Measurements from ENCODE around the gene ZNF775.

DNA sequence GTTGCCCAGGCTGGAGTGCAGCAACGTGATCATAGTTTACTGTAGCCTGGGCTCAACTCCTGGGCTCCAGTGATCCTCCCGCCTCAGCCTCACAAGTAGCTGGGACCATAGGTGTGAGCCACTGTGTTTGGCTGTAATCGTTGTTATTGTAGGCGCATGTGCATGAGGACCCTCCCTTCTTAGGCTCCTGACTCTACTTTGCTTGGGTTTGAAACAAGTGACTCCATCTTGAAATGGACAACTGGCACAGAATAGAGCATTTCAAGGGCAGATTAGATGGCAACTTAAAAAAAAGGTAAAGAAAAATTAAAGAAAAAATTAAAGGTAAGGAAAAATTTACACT is 55.9 kb downstream of the ZNF775 start:
- TF ChIP-seq, protein P1, sequence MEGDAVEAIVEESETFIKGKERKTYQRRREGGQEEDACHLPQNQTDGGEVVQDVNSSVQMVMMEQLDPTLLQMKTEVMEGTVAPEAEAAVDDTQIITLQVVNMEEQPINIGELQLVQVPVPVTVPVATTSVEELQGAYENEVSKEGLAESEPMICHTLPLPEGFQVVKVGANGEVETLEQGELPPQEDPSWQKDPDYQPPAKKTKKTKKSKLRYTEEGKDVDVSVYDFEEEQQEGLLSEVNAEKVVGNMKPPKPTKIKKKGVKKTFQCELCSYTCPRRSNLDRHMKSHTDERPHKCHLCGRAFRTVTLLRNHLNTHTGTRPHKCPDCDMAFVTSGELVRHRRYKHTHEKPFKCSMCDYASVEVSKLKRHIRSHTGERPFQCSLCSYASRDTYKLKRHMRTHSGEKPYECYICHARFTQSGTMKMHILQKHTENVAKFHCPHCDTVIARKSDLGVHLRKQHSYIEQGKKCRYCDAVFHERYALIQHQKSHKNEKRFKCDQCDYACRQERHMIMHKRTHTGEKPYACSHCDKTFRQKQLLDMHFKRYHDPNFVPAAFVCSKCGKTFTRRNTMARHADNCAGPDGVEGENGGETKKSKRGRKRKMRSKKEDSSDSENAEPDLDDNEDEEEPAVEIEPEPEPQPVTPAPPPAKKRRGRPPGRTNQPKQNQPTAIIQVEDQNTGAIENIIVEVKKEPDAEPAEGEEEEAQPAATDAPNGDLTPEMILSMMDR (IDR thresholded peaks at IDR 0.05): no peak
- TF ChIP-seq ZFX (IDR thresholded peaks at IDR 0.05; ENCODE audit: borderline replicate concordance): no peak

Data from 22Rv1 (cell line).